ENCODE results near the gene NNT. TPM values are rescaled to one million over a fixed set of nuclear protein-coding genes. Genes with fewer than 3 reads are reported as not detected.

NNT gene
- total and polyA plus RNA-seq, 9 of the 15 experiments (the other 6 are each of a cell fraction or from before 2014, with no cell fraction given), result 21.9 to 68.6 (median 42.2) TPM

DNA sequence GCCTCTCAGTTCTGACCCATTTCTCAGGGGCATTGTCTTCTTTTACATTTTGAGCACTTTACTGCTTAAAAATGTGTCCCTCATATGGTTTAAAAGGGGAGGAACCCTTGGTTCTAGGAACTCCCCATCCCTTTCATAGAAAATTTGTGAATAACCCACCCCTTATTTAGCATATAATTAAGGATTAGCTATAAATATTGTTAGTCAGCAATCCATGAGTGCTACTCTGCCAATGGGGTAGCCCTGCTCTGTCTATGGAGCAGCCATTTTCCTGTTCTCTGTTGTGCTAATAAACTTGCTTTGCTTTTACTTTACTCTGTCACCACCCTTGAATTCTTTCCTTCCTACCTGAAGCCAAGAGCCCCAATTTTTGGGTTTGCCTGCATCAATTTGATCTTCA is 12.3 kb upstream of the NNT start (continued):
- no peak for TF ChIP-seq SP1 (CRISPR knock-in tag; IDR thresholded peaks at IDR 0.05)
- no peak for TF ChIP-seq RAD51 (IDR thresholded peaks at IDR 0.05; ENCODE audit: borderline replicate concordance, low read depth)
- no peak for TF ChIP-seq ZC3H4 (CRISPR knock-in tag; IDR thresholded peaks at IDR 0.05; ENCODE audit: borderline replicate concordance)
- TF ChIP-seq TFAM (CRISPR knock-in tag; conservative IDR thresholded peaks at IDR 0.05), result no peak
- TF ChIP-seq ZNF274 (IDR thresholded peaks at IDR 0.05; ENCODE audit: borderline replicate concordance, low read depth, low read length), result no peak
- TF ChIP-seq HSF4 (CRISPR knock-in tag; IDR thresholded peaks at IDR 0.05; ENCODE audit: borderline replicate concordance), result no peak

DNA sequence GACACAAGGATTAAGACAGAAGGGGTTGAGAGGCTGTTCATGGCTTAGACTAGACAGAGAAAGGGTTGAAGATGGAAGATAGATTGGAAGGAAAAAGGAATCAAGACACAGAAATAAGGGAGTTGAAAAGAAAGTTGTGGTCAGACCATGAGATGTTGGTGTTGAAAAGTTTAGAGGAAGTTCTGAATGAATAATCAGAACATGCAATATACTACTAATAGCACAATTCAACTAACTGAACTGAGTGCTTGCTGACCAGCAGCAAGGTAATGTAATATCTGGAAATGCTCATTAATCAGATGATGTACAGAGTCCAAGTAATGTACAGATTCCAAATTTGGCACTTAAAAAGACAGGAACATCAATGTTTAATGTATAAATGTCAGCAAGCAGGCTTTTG is 10.6 kb upstream of the NNT start:
- H4K20me1 ChIP-seq (replicated peaks; ENCODE audit: control insufficient read depth, insufficient read depth, low read length), result no peaks in the 10 kb centered on the region
- intact Hi-C loops (cut with micrococcal nuclease) (no loop called here), in situ Hi-C loops (cut with MboI) (no loop called here)
- H3K36me3 ChIP-seq (ENCODE audit: control insufficient read depth, insufficient read depth, low read length), result no peaks in the 10 kb centered on the region; the same call in 2 of the 3 replicates
- ATAC-seq, result no peak
- H2AFZ ChIP-seq (ENCODE audit: low read depth, low read length), result no peak overlapping the region
- no TSS peak for BruUV-seq (replicated peaks)
- H3K9ac ChIP-seq (ENCODE audit: insufficient read depth in 1 of 2, low read depth in 2 of 2, low read length in 2 of 2), result no peak overlapping the region
- no peaks in the 10 kb centered on the region for H3K4me1 ChIP-seq (replicated peaks in 1 of 2; ENCODE audit: control insufficient read depth in 2 of 2, insufficient read depth in 2 of 2, low read length in 2 of 2)
- DNase-seq (ENCODE audit: extremely low read depth in 1 of 4, low spot score in 3 of 4), result no peak
- H3K9me1 ChIP-seq (ENCODE audit: control insufficient read depth, insufficient read depth, low read length), result no peaks in the 10 kb centered on the region
- no peaks in the 10 kb centered on the region for H3K79me2 ChIP-seq (ENCODE audit: control insufficient read depth, insufficient read depth, low read length)
- ChIA-PET POLR2A (no interaction called here), CTCF (ENCODE audit: low intra/inter-chr PET ratio) (no interaction called here)
- H3K9me3 ChIP-seq (replicated peaks; ENCODE audit: control insufficient read depth, insufficient read depth, low read depth, low read length), result no peaks in the 10 kb centered on the region
- no peak for FAIRE-seq
- H3K4me3 ChIP-seq, result no peak overlapping the region
- H3K27ac ChIP-seq (ENCODE audit: extremely low read depth, low read depth, low read length), result no peak overlapping the region
- no peaks in the 10 kb centered on the region for H3K27me3 ChIP-seq (ENCODE audit: control insufficient read depth in 2 of 2, insufficient read depth in 2 of 2, low read length in 2 of 2)
- H3K4me2 ChIP-seq (ENCODE audit: insufficient read depth, low read length), result no peak overlapping the region
- no peak for TF ChIP-seq CBFB (CRISPR knock-in tag; IDR thresholded peaks at IDR 0.05)
- TF ChIP-seq, protein P1, sequence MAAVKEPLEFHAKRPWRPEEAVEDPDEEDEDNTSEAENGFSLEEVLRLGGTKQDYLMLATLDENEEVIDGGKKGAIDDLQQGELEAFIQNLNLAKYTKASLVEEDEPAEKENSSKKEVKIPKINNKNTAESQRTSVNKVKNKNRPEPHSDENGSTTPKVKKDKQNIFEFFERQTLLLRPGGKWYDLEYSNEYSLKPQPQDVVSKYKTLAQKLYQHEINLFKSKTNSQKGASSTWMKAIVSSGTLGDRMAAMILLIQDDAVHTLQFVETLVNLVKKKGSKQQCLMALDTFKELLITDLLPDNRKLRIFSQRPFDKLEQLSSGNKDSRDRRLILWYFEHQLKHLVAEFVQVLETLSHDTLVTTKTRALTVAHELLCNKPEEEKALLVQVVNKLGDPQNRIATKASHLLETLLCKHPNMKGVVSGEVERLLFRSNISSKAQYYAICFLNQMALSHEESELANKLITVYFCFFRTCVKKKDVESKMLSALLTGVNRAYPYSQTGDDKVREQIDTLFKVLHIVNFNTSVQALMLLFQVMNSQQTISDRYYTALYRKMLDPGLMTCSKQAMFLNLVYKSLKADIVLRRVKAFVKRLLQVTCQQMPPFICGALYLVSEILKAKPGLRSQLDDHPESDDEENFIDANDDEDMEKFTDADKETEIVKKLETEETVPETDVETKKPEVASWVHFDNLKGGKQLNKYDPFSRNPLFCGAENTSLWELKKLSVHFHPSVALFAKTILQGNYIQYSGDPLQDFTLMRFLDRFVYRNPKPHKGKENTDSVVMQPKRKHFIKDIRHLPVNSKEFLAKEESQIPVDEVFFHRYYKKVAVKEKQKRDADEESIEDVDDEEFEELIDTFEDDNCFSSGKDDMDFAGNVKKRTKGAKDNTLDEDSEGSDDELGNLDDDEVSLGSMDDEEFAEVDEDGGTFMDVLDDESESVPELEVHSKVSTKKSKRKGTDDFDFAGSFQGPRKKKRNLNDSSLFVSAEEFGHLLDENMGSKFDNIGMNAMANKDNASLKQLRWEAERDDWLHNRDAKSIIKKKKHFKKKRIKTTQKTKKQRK (IDR thresholded peaks at IDR 0.05; ENCODE audit: borderline replicate concordance, low read depth, low read length), result no peak
- TF ChIP-seq HIVEP1 (CRISPR knock-in tag; IDR thresholded peaks at IDR 0.05), result no peak
- no peak for TF ChIP-seq KLF13 (tag; IDR thresholded peaks at IDR 0.05; ENCODE audit: borderline replicate concordance, low read depth)
- TF ChIP-seq, protein P2, sequence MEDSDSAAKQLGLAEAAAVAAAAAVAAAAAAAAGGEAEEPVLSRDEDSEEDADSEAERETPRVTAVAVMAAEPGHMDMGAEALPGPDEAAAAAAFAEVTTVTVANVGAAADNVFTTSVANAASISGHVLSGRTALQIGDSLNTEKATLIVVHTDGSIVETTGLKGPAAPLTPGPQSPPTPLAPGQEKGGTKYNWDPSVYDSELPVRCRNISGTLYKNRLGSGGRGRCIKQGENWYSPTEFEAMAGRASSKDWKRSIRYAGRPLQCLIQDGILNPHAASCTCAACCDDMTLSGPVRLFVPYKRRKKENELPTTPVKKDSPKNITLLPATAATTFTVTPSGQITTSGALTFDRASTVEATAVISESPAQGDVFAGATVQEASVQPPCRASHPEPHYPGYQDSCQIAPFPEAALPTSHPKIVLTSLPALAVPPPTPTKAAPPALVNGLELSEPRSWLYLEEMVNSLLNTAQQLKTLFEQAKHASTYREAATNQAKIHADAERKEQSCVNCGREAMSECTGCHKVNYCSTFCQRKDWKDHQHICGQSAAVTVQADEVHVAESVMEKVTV (CRISPR knock-in tag; IDR thresholded peaks at IDR 0.05), result no peak
- no peak for TF ChIP-seq U2AF1 (optimal IDR thresholded peaks at IDR 0.05; ENCODE audit: low read depth, low read length)
- TF ChIP-seq BRF1 (IDR thresholded peaks at IDR 0.05; ENCODE audit: borderline replicate concordance, extremely low read depth, insufficient read length), result no peak
- TF ChIP-seq, protein P3, sequence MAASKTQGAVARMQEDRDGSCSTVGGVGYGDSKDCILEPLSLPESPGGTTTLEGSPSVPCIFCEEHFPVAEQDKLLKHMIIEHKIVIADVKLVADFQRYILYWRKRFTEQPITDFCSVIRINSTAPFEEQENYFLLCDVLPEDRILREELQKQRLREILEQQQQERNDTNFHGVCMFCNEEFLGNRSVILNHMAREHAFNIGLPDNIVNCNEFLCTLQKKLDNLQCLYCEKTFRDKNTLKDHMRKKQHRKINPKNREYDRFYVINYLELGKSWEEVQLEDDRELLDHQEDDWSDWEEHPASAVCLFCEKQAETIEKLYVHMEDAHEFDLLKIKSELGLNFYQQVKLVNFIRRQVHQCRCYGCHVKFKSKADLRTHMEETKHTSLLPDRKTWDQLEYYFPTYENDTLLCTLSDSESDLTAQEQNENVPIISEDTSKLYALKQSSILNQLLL (CRISPR knock-in tag; IDR thresholded peaks at IDR 0.05; ENCODE audit: borderline replicate concordance), result no peak
- no peak for TF ChIP-seq CHD4 (IDR thresholded peaks at IDR 0.05; ENCODE audit: insufficient read depth, insufficient replicate concordance, low read depth, low read length, poor library complexity, severe bottlenecking)
- no peak for TF ChIP-seq GTF2F1 (IDR thresholded peaks at IDR 0.05; ENCODE audit: low read depth, low read length)

Data from K562 (cell line).